NCI-H226 (cell line): ENCODE measurements around the gene PAX8.

ENCODE experiments used
- DNase-seq: peaks from one replicate; pipeline ENCODE4 v3.0.0-alpha.2; 2015

The PAX8 gene

DNA sequence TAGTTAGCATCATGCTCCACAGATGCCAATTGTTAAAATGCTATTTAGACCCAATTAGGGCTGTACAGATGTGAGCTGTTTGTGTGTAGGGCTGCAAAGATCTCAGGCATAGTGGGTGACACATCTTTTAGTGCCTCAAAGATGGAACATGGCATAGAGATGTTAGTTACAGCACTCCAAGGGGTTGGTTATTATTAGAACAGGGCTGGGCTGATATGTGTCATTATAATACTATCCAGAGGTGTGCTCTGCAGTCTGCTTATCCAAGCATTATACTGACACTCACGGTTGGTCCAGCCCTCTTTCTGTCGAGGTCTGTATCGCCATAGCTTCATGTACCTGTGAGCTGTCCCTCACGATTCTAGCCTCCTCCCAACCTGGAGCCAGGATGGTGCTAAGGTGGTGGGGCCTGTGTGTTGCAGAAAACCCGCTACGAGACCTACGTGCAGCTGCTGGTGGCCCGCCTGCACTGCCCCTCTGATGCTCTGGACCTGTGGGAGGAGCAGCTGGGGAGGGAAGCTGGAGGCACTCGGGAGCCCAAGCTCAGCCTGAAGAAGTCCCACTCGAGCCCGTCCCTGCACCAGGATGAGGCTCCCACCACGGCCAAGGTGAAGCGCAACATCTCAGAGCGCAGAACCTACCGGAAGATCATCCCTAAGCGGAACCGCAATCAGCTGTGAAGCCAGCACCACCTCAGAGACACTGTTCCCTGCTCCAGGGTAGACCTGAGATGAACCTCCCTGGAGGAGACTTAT is 77.8 kb downstream of the PAX8 start:
- DNase-seq: no peak

GRCh38 chr2:113200236-113200635 is 78.5 kb downstream of the PAX8 start:
- no peak for DNase-seq

GRCh38 chr2:113198790-113199612 is 79.7 kb downstream of the PAX8 start:
- peak; percentile 75 for DNase-seq

DNA sequence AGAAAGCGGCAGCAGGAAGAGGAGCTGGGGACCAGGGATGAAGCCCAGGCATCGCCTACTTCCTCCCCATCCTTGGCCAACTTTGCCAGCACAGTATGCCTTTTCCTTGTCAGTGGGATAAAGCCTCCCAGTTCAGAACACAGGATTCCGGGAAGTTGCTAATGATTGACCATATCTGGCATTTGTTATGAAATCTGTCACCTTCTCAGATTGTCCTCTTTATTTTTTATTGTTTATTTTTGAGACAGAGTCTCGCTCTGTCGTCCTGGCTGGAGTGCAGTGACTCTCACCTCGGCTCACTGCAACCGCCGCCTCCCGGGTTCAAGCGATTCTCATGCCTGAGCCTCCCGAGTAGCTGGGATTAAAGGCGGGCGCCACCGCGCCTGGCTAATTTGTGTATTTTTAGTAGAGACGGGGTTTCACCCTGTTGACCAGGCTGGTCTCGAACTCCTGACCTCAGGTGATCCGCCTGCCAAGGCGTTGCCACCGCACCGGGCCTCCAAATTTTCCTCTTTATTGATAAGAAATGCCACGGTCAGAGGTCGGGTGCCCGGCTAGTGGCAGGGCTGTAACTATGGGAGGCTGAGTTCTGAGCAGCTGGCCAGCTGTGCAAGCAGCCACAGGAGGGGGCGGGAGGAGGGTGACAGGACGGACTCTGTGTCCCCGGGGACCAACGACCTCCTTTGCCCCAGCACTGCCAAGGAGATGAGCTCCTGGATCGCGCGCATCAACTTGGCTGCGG is 80.5 kb downstream of the PAX8 start:
- no peak for DNase-seq

DNA sequence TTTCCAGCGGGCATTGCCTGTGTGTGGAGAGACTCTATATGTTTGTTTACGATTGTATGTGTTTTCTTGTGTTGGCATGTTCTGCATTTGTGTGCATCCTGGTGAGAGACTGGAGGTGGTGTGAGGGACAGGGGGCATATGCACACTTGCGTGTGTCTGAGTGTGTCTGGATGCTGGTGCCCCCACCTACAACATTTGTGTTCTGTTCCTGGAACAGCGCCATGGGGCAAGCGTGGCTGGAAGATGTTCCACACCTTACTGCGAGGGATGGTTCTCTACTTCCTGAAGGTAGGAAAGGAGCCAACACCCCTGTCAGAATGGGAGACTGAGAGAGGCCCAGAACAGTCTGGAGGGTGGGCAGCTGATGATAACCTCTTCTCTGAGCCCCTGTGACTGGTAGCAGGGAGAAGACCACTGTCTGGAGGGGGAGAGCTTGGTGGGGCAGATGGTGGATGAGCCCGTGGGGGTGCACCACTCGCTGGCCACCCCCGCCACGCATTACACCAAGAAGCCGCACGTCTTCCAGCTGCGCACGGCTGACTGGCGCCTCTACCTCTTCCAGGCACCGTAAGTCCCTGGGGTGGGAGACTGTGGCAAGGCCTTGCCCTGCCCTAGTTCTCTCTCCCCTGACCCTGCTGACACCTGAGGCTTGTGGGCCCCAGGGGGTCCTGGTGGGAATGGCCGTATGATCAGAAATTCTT is 81.2 kb downstream of the PAX8 start:
- DNase-seq: no peak

- no peak for DNase-seq
Observed at GRCh38 chr2:113196839-113197238, 81.9 kb downstream of the PAX8 start.

GRCh38 chr2:113195923-113196501 is 82.7 kb downstream of the PAX8 start:
- DNase-seq: no peak

GRCh38 chr2:113192459-113193100 is 86.1 kb downstream of the PAX8 start:
- DNase-seq: no peak

- DNase-seq: no peak
Observed at GRCh38 chr2:113190871-113191270, 87.8 kb downstream of the PAX8 start.

GRCh38 chr2:113187771-113188170 is 91.0 kb downstream of the PAX8 start:
- DNase-seq: no peak

DNA sequence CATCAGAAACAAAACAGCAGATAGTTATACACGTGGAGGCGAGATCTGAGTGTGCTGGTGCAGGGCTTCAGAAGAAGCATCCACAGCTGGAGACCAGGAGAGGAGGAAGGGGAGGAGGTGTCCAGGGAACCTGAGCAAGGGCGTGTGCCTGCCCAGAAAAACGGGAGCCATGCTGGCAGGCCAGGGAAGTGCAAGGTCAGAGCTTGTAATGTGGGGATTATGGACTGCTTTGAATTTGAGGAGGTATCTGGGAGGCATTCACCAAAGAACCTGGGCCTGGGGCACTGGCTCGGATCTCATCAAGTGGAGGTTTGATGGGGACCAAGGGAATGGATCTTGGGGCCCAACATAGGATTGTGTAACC is 92.3 kb downstream of the PAX8 start:
- DNase-seq: no peak

GRCh38 chr2:113185664-113186432 is 92.9 kb downstream of the PAX8 start:
- DNase-seq: peak; percentile 26

DNA sequence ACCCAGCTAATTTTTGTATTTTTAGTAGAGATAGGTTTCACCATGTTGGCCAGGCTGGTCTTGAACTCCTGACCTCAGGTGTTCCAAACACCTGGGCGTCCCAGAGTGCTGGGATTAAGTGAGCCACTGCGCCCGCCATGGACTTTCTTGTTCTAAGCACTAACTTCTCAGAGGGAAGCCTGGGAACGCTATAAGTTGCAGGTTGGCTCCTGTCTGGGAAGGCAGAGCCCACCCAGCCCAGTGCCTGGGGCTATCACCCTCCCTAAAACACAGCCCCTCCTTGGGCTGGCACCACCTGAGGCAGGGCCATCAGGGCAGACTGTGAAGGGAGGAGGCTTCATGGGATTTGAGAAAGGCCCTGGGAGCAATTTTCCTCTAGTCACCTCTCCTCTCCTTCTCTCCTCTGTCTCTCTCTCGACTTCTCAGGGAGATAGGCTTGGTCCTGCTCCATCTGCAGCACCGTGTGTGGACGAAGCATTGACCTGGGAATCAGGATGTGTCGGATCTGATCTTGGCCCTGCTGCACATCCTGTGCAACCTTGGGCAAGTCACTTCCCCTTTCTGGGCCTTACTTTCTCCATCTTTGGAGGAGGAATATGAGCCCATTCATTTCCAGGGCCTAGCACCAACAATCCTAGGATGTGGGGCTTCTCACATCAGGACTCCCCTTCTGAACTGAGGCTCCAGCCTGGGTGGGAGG is 94.0 kb downstream of the PAX8 start:
- no peak for DNase-seq

GRCh38 chr2:113183703-113184102 is 95.0 kb downstream of the PAX8 start:
- DNase-seq: no peak

DNA sequence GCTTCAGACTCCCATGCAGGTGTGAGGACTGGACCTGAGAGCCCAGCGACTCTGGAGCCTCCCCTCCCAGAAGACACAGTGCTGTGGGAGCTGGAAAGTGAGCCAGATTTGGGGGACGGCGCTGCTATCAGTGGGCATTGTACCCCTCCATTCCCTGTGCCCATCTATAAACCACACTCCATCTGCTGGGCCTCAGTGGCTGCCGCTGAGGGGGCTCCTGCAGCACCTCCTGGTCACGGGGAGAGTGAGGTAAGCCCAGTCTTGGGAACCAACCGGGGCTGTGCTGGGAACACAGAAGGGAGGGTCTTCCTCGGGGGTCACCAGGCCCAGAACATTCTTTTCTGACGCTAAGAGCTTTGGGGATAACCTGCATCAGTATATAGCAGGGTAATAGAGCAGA is 95.5 kb downstream of the PAX8 start:
- DNase-seq: no peak

- no peak for DNase-seq
Observed at GRCh38 chr2:113182471-113183260, 96.1 kb downstream of the PAX8 start.

DNA sequence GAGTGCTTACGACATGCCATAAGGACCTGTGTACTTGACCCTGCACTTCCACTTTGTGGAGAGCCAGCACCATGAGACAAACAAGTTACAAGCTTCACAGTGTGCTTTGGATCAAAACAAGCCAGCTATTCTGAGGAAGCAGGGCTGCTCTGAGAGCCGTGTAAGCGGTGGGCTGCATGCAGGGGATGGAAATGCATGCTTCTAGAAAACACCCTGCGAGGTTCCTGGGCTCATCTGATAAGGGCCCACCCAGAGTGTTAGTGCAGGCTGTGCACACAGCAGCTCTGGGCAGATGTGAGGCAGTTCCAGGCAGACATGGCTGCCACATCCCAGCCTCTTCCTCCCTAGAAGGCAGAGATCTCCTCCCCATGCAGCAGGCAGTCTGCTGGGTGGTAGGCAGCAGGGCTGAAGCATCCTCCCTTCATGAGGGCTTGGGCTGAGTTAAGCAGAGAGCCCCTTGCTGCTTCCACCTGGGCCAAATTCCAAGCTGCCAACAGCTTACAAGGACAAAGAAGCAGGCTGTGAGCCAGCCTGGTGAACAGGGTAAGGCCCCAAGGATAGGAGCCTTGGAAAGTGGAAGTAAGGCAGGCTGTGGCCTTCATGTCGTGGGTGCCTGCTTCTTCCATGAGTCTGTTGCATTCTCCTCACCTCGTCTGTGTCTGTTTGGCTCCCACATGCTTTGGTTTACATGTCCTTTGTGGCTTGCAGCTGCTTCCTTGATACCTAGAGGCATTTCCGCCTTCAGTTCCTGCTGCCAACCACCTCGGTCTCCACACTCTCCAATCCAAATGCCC is 97.3 kb downstream of the PAX8 start:
- no peak for DNase-seq

DNA sequence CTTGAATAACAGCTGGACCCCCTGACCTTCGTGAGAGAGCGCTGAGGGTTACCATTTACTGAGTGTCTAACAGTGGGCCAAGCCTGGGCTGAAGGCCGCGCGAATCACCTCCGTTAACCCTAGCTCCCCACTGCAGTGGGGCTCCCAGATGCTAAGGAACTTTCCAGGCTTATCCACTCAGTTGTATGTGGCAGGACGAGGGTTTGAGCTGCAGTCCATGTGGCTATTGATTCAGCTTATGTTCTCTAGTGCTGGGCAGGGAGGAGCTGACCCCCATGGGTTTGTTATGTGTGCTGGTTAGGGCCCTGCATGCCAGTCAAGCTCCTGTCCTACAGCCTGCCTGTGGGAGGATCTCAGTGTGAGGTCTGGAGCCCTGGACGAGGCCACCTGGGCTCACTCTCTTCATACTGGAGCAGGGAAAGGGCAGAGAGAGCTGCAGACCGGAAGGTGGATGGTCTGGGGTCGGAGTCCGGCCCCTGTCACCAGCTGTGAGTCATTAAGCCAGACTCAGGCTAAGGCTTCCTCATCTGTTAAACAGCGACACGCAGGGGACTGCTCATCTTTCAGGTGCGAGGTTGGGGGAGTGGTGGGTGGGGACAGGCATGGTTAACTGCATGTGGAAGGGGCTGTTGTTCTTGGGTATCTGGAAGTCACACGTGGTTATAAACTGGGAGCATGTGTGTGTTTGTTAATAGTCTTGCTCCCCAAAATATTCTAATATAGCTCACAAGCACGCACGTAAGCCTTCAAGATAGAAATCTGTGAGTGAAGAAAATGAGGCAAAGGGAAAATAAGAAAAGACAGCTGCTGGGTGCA is 98.4 kb downstream of the PAX8 start:
- DNase-seq: no peak
